HepG2 (cell line): ENCODE results near the gene DCLK1.

Experiments used
- CBX2 ChIP-seq, 2 experiments: fragments of 200-600 bp in 1 of 2; sonication (generic); formaldehyde crosslinking in 1 of 2; IDR thresholded peaks; 2 replicates each; pipeline versions ENCODE4 v1.7.0 to v1.8.1; 2018 to 2022; ENCODE audit warnings: low read depth in 2 of 2, low read length in 1 of 2, mild to moderate bottlenecking in 1 of 2, missing genetic modification reagents in 1 of 2
- EZH2 ChIP-seq: conservative IDR thresholded peaks from 2 replicates; pipeline ENCODE4 v1.6.1; 2012; ENCODE audit warnings: mild to moderate bottlenecking, low read depth, low read length, moderate library complexity
- IRX3 ChIP-seq: sonication (generic); formaldehyde crosslinking; IDR thresholded peaks from 2 replicates; pipeline ENCODE4 v1.8.1; 2023; ENCODE audit warnings: mild to moderate bottlenecking, low read depth, missing genetic modification reagents, borderline replicate concordance
- PAX8 ChIP-seq: sonication (generic); formaldehyde crosslinking; IDR thresholded peaks from 2 replicates; pipeline ENCODE4 v1.8.0; 2022; ENCODE audit warnings: mild to moderate bottlenecking, missing genetic modification reagents, borderline replicate concordance
- POLR2A ChIP-seq, 2 experiments: IDR thresholded peaks; 2 replicates each; pipeline ENCODE4 v1.6.1; 2011; ENCODE audit warnings: low read depth in 2 of 2, low read length in 2 of 2, mild to moderate bottlenecking in 1 of 2, moderate library complexity in 1 of 2; ENCODE audit not compliant: insufficient read depth in 1 of 2
- RCOR2 ChIP-seq: IDR thresholded peaks from 2 replicates; pipeline ENCODE4 v1.6.1; 2016; ENCODE audit warnings: missing biosample characterization, missing genetic modification reagents
- SETDB1 ChIP-seq: sonication (generic); formaldehyde crosslinking; IDR thresholded peaks from 2 replicates; pipeline ENCODE4 v1.5.1; 2020; ENCODE audit warnings: missing genetic modification reagents, mild to moderate bottlenecking, borderline replicate concordance
- TGIF2 ChIP-seq: IDR thresholded peaks from 2 replicates; pipeline ENCODE4 v1.6.1; 2016; ENCODE audit warnings: control low read depth, missing compliant biosample characterization
- ZMYM3 ChIP-seq: sonication (generic); formaldehyde crosslinking; IDR thresholded peaks from 2 replicates; pipeline ENCODE4 v1.5.1; 2020; ENCODE audit warnings: mild to moderate bottlenecking, missing genetic modification reagents
- TF ChIP-seq, protein P1 (sequence below): IDR thresholded peaks from 2 replicates; pipeline ENCODE4 v1.6.1; 2012; ENCODE audit warnings: inconsistent platforms
- TF ChIP-seq, protein P2 (sequence below): sonication (generic); formaldehyde crosslinking; IDR thresholded peaks from 2 replicates; pipeline ENCODE4 v1.4.0; 2020; ENCODE audit warnings: missing genetic modification reagents
- TF ChIP-seq, protein P3 (sequence below): sonication (generic); formaldehyde crosslinking; IDR thresholded peaks from 2 replicates; pipeline ENCODE4 v1.4.0; 2020; ENCODE audit warnings: low read depth, missing genetic modification reagents
- TF ChIP-seq, protein P4 (sequence below), 2 experiments: IDR thresholded peaks; 2 replicates each; pipeline ENCODE4 v1.6.1; 2011 to 2012; ENCODE audit warnings: low read length in 2 of 2, borderline replicate concordance in 1 of 2, low read depth in 1 of 2, mild to moderate bottlenecking in 1 of 2, moderate library complexity in 1 of 2
- TF ChIP-seq, protein P5 (sequence below): sonication (generic); formaldehyde crosslinking; IDR thresholded peaks from 2 replicates; pipeline ENCODE4 v1.5.1; 2020; ENCODE audit warnings: missing genetic modification reagents, mild to moderate bottlenecking, borderline replicate concordance

DNA sequence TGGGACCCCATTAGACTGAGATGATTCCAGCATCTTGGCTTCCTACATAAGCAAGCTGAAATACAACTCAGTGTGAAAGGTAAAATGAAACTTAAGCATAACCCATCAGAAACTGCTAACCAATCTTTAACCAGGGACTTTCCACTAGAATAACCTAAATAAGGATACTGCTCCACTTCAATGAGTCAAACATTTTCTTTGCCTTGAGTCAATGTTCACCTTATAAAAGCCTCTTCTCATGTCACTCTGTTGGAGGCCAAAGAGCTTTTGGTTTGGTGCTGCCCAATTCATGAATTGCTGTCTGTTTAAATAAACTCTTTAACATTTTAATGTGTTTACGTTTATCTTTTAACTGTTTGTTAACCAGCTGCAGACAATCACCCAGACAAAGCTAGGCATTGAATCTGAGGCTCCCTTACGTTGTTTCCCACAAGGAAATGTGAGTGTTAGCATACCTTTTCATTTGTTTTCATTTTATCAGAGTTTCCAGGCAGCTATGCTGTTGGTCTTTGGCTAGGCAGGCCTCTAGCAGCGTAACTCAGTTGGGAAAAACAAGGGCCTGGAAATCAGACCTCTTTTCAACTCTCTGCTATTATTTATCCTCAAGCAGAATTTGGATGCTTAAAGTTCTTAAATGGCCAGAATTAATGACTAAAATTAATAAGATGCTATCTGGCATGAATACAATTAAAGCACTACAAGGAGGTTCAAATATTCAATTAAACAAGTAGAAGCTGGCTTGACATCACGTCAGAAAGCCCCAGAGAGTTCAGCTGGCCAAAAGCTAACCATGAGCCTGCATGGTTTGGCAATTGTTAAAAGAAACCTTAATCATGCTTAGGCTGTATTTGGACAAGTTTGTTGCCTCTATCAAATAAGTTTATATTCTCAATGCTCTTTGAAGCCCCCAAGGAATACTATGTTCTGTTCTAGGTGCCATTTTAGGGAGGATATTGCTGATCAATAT is 200.2 kb downstream of the DCLK1 start:
- TF ChIP-seq, protein P1, sequence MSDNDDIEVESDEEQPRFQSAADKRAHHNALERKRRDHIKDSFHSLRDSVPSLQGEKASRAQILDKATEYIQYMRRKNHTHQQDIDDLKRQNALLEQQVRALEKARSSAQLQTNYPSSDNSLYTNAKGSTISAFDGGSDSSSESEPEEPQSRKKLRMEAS = no peak
- TF ChIP-seq ZMYM3 (CRISPR knock-in tag) = no peak
- no peak for TF ChIP-seq RCOR2
- no peak for TF ChIP-seq CBX2 (IDR thresholded peaks at IDR 0.05; ENCODE audit: low read depth, low read length)
- TF ChIP-seq CBX2 (CRISPR knock-in tag; IDR thresholded peaks at IDR 0.05; ENCODE audit: low read depth) = no peak
- TF ChIP-seq SETDB1 = no peak
- no peak for TF ChIP-seq PAX8 (CRISPR knock-in tag)
- TF ChIP-seq POLR2A (IDR thresholded peaks at IDR 0.05; ENCODE audit: insufficient read depth in 1 of 2, low read depth in 2 of 2, low read length in 2 of 2) = no peak
- no peak for TF ChIP-seq IRX3 (CRISPR knock-in tag)
- TF ChIP-seq EZH2 = no peak
- TF ChIP-seq, protein P2, sequence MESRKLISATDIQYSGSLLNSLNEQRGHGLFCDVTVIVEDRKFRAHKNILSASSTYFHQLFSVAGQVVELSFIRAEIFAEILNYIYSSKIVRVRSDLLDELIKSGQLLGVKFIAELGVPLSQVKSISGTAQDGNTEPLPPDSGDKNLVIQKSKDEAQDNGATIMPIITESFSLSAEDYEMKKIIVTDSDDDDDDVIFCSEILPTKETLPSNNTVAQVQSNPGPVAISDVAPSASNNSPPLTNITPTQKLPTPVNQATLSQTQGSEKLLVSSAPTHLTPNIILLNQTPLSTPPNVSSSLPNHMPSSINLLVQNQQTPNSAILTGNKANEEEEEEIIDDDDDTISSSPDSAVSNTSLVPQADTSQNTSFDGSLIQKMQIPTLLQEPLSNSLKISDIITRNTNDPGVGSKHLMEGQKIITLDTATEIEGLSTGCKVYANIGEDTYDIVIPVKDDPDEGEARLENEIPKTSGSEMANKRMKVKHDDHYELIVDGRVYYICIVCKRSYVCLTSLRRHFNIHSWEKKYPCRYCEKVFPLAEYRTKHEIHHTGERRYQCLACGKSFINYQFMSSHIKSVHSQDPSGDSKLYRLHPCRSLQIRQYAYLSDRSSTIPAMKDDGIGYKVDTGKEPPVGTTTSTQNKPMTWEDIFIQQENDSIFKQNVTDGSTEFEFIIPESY (CRISPR knock-in tag) = no peak
- TF ChIP-seq, protein P3, sequence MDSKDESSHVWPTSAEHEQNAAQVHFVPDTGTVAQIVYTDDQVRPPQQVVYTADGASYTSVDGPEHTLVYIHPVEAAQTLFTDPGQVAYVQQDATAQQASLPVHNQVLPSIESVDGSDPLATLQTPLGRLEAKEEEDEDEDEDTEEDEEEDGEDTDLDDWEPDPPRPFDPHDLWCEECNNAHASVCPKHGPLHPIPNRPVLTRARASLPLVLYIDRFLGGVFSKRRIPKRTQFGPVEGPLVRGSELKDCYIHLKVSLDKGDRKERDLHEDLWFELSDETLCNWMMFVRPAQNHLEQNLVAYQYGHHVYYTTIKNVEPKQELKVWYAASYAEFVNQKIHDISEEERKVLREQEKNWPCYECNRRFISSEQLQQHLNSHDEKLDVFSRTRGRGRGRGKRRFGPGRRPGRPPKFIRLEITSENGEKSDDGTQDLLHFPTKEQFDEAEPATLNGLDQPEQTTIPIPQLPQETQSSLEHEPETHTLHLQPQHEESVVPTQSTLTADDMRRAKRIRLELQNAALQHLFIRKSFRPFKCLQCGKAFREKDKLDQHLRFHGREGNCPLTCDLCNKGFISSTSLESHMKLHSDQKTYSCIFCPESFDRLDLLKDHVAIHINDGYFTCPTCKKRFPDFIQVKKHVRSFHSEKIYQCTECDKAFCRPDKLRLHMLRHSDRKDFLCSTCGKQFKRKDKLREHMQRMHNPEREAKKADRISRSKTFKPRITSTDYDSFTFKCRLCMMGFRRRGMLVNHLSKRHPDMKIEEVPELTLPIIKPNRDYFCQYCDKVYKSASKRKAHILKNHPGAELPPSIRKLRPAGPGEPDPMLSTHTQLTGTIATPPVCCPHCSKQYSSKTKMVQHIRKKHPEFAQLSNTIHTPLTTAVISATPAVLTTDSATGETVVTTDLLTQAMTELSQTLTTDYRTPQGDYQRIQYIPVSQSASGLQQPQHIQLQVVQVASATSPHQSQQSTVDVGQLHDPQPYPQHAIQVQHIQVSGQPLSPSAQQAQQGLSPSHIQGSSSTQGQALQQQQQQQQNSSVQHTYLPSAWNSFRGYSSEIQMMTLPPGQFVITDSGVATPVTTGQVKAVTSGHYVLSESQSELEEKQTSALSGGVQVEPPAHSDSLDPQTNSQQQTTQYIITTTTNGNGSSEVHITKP (CRISPR knock-in tag) = no peak
- TF ChIP-seq, protein P4, sequence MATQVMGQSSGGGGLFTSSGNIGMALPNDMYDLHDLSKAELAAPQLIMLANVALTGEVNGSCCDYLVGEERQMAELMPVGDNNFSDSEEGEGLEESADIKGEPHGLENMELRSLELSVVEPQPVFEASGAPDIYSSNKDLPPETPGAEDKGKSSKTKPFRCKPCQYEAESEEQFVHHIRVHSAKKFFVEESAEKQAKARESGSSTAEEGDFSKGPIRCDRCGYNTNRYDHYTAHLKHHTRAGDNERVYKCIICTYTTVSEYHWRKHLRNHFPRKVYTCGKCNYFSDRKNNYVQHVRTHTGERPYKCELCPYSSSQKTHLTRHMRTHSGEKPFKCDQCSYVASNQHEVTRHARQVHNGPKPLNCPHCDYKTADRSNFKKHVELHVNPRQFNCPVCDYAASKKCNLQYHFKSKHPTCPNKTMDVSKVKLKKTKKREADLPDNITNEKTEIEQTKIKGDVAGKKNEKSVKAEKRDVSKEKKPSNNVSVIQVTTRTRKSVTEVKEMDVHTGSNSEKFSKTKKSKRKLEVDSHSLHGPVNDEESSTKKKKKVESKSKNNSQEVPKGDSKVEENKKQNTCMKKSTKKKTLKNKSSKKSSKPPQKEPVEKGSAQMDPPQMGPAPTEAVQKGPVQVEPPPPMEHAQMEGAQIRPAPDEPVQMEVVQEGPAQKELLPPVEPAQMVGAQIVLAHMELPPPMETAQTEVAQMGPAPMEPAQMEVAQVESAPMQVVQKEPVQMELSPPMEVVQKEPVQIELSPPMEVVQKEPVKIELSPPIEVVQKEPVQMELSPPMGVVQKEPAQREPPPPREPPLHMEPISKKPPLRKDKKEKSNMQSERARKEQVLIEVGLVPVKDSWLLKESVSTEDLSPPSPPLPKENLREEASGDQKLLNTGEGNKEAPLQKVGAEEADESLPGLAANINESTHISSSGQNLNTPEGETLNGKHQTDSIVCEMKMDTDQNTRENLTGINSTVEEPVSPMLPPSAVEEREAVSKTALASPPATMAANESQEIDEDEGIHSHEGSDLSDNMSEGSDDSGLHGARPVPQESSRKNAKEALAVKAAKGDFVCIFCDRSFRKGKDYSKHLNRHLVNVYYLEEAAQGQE (IDR thresholded peaks at IDR 0.05; ENCODE audit: borderline replicate concordance in 1 of 2, low read depth in 1 of 2, low read length in 2 of 2) = no peak
- TF ChIP-seq, protein P5, sequence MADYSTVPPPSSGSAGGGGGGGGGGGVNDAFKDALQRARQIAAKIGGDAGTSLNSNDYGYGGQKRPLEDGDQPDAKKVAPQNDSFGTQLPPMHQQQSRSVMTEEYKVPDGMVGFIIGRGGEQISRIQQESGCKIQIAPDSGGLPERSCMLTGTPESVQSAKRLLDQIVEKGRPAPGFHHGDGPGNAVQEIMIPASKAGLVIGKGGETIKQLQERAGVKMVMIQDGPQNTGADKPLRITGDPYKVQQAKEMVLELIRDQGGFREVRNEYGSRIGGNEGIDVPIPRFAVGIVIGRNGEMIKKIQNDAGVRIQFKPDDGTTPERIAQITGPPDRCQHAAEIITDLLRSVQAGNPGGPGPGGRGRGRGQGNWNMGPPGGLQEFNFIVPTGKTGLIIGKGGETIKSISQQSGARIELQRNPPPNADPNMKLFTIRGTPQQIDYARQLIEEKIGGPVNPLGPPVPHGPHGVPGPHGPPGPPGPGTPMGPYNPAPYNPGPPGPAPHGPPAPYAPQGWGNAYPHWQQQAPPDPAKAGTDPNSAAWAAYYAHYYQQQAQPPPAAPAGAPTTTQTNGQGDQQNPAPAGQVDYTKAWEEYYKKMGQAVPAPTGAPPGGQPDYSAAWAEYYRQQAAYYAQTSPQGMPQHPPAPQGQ (CRISPR knock-in tag) = no peak
- no peak for TF ChIP-seq TGIF2 (CRISPR knock-in tag)
